SK-N-SH treated with all-trans-retinoic acid at 6 μM for 48 hours (cell line): ENCODE results near the gene PTGES3L.

Source experiments
- BACH2 ChIP-seq: fragments of 250-450 bp; sonication (Bioruptor Pico); IDR thresholded peaks from 2 replicates; pipeline ENCODE4 v1.9.0; 2021; ENCODE audit warnings: mild to moderate bottlenecking, borderline replicate concordance
- ZFP30 ChIP-seq: fragments of 450-650 bp; formaldehyde crosslinking; IDR thresholded peaks from 2 replicates; pipeline ENCODE4 v1.5.0; 2022; ENCODE audit warnings: mild to moderate bottlenecking, moderate library complexity
- TF ChIP-seq, protein P1 (sequence below): fragments of 250-450 bp; sonication (Bioruptor Pico); IDR thresholded peaks from 2 replicates; pipeline ENCODE4 v1.8.0; 2021; ENCODE audit warnings: low read depth, mild to moderate bottlenecking, moderate library complexity, borderline replicate concordance
- TF ChIP-seq, protein P2 (sequence below): fragments of 250-450 bp; sonication (Bioruptor Pico); IDR thresholded peaks from 2 replicates; pipeline ENCODE4 v1.5.0; 2020; ENCODE audit warnings: mild to moderate bottlenecking, moderate library complexity

- TF ChIP-seq ZFP30 (CRISPR knock-in tag), result no peak
- TF ChIP-seq, protein P1, sequence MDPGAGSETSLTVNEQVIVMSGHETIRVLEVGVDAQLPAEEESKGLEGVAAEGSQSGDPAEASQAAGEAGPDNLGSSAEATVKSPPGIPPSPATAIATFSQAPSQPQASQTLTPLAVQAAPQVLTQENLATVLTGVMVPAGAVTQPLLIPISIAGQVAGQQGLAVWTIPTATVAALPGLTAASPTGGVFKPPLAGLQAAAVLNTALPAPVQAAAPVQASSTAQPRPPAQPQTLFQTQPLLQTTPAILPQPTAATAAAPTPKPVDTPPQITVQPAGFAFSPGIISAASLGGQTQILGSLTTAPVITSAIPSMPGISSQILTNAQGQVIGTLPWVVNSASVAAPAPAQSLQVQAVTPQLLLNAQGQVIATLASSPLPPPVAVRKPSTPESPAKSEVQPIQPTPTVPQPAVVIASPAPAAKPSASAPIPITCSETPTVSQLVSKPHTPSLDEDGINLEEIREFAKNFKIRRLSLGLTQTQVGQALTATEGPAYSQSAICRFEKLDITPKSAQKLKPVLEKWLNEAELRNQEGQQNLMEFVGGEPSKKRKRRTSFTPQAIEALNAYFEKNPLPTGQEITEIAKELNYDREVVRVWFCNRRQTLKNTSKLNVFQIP (CRISPR knock-in tag), result no peak
- TF ChIP-seq, protein P2, sequence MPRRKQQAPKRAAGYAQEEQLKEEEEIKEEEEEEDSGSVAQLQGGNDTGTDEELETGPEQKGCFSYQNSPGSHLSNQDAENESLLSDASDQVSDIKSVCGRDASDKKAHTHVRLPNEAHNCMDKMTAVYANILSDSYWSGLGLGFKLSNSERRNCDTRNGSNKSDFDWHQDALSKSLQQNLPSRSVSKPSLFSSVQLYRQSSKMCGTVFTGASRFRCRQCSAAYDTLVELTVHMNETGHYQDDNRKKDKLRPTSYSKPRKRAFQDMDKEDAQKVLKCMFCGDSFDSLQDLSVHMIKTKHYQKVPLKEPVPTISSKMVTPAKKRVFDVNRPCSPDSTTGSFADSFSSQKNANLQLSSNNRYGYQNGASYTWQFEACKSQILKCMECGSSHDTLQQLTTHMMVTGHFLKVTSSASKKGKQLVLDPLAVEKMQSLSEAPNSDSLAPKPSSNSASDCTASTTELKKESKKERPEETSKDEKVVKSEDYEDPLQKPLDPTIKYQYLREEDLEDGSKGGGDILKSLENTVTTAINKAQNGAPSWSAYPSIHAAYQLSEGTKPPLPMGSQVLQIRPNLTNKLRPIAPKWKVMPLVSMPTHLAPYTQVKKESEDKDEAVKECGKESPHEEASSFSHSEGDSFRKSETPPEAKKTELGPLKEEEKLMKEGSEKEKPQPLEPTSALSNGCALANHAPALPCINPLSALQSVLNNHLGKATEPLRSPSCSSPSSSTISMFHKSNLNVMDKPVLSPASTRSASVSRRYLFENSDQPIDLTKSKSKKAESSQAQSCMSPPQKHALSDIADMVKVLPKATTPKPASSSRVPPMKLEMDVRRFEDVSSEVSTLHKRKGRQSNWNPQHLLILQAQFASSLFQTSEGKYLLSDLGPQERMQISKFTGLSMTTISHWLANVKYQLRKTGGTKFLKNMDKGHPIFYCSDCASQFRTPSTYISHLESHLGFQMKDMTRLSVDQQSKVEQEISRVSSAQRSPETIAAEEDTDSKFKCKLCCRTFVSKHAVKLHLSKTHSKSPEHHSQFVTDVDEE, result no peak
- TF ChIP-seq BACH2 (CRISPR knock-in tag), result no peak
Observed at GRCh38 chr17:43020030-43020621, 40.2 kb upstream of the PTGES3L start.
